IPS DF 4.7 (cell line): Measurements from ENCODE around the gene ATXN10.
"Not testable (repeated sequence)": the region's sequence is repeated elsewhere in the genome, so short reads cannot be mapped to it uniquely, and the experiment has no call there.

Experiments
- DNase-seq: peaks from one replicate; pipeline ENCODE4 v3.0.0-alpha.2; 2013; ENCODE audit warnings: low spot score; ENCODE audit errors: extremely low read depth

The ATXN10 gene

DNA sequence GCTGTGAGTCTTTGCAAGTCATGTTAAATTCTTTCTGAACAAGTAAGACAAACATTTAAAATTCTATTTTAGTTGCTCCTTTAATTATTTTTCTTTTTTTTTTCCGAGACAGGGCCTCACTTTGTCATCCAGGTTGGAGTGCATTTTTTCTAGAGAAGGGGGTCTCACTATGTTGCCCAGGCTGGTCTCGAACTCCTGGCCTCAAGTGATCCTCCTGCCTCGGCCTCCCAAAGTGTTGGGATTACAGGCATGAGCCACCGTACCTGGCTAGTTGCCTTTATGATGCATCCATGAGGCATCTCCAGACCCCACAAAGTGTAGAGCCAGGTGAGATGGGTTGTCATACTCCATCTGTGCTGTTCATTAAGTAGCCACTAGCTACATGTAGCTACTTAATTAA lies 4.4 kb downstream of the ATXN10 start:
- no peak for DNase-seq

DNA sequence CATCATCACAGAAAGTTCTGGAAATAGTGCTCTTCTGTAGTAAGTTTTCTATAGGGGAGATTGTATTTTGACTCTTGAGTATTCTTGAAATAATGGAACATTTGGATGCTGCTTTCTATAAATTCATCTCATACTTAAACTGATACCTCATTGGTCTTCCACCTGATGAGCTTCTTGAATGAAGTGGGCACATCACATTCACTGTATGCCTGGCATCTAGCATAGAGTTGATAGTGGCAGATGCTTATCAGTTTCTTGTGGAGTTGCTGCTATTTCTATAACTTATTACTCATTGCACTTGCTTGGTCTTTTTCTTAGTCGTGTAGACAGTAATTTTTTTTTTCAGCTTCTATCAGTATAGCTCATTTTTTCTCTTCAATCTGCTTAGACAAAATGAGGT lies 5.4 kb downstream of the ATXN10 start:
- DNase-seq, result no peak

DNA sequence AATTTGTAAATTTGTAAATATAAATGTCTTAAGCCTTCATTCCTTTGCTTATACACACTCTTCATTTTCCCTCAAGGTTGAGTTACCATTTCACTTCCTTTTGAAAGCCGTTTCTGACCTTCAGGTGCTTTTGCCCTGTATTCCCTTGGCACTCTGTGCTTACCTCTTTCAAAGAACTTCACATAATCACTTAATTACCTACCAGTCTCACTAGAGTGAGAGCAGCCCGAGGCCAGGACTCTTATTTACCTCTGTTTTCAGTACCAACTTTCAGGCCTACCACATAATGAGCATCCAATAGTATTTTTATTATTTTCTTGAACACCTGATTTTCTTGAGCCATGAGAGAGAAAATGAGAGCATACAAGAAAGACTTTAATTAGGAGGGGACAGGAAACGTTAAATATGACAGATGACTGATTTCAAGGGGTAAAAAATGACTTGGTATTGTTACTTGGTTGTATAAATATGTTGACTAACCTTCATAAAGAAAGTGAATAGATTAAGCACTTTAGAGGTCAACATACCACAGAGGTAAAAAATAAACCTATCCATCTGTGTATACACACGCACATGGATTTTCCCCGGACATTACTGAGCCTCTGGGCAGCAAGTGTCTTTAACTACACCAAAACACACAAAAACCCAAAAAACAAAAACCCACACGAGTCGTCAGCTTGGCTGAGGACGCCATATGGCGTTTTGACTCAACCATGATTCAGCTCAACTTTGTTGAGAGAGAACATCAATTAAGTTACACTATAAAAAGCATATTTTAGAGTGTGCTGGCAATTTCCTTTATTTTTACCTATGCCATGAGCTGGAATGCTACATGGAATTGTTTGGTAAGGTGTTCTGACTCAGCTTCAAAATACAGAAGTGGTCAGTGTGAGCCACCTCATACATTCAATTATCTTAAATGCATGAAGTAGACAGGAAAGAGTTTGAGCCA lies 7.6 kb downstream of the ATXN10 start:
- no peak for DNase-seq

DNA sequence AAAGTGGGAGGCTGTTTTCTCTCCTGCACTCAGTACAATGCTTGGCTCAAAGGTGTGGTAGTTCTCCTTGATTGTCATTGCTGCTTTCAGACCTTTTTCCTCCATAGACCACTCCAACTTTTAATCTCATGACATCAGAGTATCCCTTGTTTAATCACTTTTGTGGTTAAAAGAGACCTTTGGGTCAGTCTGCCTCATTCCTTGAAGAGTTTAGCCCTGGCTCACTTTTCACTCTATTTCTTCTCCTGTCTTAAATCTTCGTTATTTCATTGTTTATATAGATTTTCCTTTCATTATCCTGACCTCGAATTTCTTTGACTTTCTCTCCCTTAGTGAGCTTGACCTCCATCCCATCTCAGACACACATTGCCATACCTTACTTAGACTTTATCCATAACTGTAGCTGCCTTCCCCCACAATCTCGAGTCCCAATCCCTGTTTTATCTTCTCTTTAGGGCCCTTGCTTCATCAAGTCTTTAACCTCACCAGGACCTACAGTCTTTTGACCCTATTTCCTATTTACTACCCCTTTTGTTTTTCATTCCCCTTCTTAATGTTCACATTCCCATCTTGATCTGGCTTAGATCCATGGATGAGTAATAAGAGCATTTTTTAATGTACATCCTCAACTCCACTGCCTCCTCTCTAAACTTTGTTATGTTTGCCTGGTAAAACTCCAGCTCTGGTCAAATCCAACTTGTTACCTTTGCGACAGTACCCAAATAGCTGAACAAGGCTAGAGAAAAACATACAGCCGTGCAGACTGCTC lies 9.5 kb downstream of the ATXN10 start:
- no peak for DNase-seq

DNA sequence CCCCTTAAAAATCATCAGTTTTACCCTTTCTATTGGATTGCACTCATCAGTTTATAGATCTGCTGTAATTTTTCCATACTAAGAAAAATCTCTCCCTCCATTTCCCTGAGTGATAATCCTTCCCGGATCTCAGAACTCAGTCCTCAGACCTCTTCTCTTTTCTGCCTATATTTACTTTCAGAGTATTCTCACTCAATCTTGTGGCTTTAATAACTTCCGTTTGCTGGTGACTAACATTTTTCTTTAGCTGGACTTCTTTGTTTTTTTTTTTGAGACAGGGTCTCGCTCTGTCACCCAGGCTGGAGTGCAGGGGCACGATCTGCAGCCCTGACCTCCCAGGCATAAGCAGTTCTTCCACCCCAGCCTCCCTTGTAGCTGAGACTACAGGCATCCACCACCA lies 10.4 kb downstream of the ATXN10 start:
- no peak for DNase-seq

DNA sequence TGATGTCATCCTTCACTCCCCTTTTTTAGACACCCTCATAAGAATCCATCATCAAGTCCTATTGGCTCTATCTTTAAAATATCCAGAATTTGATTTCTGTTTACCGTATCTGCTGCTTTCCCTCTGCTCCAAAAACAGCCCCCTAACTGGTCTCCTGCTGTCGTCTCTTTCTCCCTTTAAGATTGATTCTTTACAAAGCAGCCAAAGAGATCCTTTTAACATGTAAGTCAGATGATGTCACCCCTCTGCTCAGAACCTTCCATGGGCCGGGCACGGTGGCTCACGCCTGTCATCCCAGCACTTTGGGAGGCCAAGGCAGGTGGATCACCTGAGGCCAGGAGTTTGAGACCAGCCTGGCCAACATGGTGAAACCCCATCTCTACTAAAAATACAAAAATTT lies 11.1 kb downstream of the ATXN10 start:
- DNase-seq, result not testable (repeated sequence)

DNA sequence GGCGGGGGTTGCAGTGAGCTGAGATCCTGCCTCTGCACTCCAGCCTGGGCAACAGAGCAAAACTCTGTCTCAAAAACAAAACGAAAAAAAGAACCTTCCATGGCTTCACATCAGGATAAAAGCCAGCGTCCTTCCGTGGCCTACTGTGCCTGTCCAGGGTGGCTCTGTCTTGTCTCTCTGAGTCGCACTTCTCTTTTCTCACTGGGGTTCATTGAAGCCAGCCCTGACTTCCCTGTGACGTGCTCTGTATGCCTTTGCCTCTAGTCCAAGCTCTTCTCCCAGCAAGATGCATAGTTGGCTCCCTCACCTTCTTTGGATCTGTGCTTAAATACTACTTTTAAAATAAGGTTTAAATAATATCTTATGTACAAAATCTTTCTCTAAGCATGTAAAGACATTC lies 11.6 kb downstream of the ATXN10 start:
- no peak for DNase-seq

DNA sequence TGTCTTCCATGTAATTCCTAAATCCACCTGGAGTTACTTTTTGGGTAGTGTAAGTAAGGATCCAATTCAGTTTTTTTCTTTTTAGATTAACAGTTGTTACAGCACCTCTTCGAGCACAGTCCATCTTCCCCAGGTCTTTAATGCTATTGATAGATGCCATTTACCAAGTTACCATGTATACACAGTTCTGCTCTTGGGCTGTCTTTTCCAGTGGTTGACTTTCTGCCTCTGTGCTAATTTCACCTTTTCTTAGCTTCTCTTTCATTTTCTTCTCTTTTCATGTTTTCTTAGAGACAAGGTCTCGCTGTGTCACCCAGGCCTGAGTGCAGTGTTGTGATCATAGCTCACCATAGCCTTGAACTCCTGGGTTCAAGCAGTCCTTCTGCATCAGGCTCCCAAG lies 12.0 kb downstream of the ATXN10 start:
- no peak for DNase-seq

DNA sequence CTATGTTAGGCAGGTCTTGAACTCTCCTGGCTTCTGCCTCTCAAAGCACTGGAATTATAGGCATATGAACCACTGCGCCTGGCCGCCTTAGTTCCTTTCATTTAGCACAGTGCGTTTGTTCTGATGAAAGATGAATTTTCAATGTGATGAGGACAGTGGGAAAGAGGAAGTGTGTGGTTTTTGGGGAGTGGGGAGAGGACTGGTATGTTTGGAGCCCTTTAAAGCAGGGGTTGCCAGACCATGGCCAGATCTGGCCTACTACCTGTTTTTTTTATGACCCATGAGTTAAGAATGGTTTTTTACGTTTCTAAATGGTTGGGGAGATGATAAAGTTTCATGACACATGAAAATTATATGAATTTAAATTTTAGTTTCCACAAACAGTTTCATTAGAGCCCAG lies 12.5 kb downstream of the ATXN10 start:
- DNase-seq, result no peak

DNA sequence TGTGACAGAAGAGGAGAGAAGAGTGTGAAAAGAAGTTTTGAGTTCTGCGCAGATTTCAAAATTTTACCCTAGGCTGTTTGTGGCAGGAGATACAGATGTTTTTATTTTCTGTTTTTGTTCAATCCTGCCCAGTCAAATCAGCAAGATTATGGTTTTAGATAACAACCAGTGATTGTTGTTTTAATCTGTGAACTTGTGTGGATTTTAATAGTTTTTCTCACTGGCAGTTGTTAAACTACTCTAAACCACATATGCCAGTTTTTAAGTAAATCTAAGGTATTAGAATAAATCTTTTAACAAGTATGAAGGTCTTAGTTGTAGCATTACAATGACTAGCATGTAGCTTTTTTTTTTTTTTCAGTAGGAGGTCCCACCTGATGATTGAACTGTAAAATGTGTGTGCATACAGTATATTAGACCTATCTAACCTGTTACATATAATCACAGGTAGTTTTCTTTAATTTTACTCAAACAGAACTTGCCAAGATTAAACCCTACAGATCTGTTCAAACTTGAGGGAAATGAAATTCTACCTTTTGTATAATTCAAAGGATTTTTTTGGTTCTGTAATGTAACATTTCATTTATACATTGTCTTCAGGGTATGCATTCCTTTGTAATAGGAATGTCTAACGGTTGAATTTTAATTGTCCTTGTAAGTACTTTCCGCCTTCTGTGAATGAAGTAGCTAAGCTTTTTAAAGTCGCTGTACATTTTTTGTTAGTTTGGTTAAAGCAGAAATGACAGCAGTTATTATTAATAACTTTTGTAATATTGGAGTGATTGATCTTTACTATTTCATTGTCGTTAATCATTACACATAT lies 13.3 kb downstream of the ATXN10 start:
- no peak for DNase-seq

DNA sequence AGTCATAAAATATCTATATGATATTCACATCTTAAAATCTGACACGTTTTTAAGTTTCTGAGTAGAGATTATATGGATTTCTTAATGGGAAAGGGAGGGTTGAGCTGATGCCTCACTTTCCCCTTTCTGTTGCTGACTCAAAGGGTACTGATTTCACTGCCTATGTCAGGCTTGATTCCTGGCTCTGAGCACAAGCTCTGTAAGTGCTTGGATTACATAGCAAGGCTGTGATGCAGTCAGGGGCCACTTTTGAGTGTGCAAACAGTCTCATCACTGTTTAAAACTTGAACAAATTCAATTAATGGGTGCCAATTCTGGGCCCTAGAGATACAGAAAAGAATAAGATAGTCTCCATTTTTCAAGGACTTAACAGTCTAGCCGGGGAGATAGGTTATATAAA lies 14.4 kb downstream of the ATXN10 start:
- DNase-seq, result no peak

DNA sequence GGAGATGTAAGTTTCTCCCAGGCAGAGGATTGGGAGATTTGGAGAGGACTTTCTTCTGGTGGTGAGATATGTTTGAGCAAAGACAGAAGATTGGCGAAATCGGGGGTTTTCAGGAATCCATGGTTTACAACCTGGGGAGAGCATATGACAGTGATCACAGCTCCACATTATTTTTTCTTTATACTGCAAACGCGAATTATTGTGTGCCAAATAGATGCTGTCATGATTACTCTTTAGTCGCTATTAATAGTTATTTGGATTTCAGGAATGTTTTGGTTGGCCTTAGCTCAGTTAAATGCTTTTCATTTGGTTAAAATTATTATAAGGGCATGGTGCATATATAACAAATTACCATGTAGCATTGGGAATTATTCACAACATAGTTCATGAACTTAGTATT lies 15.2 kb downstream of the ATXN10 start:
- DNase-seq, result no peak

DNA sequence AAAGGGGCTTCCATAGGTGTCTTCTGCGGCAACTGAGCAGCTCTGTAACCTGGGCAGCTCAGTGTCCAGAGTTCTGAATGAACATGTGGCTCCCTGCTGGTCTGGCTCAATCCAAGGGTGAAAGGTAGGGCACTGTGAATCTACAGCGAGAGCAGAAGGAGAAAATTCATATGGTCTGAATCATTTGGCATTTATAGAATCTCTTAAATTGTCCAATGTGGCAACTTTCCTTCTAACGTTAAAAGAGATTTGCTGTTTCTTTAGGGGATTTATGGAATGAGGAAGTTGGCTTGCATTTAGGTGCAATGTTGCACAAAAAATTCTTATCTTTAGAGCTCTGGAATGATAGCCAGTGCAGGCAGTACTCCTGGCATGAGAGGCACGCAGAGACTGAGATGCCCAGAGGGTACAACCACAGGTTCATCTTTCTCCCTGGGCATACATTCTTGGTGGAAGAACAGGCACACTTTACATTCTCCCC lies 17.0 kb downstream of the ATXN10 start:
- no peak for DNase-seq

DNA sequence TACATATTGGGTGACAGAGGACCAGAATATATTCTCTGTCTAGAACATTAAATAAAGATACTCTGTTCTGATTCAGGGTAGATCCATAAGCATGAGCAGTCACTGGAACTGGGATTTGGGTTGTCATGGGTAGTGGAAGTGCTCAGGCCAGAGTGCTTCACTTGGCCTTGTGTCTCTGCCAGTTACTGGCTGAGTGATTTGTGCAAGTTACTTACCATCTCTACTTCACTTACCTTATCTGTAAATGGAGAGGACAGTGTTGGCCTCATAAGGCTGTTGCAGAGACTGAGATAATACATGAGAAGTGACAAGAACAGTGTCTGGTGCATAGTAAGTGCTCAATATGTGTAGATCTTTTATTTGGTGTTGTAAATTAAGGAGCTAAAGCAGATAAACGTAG lies 17.6 kb downstream of the ATXN10 start:
- DNase-seq, result no peak

DNA sequence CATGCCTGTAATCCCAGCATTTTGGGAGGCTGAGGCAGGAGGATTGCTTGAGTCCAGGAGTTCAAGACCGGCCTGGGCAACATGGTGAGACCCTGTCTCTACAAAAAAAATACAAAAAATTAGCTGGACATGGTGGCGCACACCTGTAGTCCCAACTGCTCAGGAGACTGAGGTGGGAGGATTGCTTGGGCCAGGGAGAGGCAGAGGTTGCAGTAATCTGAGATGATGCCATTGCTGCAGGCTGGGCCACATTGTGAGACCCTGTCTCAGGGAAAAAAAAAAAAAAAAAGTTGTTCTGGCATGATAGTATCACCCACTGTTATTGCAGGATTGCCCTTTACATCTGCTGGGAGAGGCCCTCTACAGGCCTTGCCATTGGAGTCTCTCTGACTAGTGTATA lies 18.4 kb downstream of the ATXN10 start:
- no peak for DNase-seq

DNA sequence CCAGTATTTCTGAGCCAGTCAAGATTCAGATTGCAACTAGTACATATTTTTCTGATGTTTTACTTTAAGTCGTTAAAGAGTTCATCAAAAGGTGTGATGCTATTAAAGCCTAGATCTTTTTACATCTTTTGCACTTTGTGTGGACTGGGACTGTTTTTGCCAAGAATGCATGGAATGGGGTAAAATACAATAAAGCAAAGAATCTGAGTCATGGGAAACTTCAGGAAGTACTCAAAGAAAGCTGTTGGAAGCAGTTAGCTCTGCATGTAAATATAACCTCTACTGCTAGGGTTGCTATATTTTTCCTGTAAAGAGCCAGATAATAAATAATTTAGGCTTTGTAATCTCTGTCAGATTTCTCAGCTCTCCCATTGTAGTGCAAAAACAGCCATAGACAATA lies 20.9 kb downstream of the ATXN10 start:
- DNase-seq, result no peak

DNA sequence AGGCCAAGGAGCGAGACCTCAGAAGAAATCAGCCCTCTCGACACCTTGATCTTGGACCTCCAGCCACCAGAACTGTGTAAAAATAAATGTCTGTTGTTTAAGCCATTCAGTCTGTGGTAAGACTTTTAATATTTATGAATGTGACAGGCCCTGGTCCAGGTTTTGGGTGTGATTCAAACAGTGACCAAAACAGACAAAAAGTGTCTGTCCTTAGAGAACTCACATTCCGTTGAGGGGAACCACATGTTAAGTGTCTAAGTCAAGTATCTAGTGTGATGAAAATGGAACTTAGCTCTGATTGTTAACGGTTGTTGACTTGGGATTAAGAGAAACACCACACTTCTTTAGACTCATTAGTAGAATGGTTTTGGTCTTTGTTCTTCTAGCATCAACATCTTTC lies 22.2 kb downstream of the ATXN10 start:
- no peak for DNase-seq

DNA sequence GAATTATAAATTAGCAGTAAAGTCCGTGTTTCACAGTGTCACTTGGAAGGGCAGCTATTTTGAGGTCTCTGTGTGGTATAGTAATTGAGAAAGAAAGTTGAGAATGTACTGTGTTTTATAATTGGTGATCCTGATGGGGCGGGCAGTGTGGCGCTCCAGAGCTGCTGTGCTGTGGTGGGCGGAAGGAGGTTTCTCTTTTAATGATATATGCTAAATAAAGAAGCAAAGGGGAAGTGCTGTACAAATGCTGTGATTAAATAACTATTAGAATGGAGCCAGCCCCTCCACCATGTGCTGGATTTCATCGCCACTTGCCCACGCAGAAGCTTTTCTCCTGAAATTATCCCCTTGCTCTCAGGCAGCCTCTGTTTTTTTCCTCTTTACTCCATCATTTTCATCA lies 24.6 kb downstream of the ATXN10 start:
- no peak for DNase-seq

DNA sequence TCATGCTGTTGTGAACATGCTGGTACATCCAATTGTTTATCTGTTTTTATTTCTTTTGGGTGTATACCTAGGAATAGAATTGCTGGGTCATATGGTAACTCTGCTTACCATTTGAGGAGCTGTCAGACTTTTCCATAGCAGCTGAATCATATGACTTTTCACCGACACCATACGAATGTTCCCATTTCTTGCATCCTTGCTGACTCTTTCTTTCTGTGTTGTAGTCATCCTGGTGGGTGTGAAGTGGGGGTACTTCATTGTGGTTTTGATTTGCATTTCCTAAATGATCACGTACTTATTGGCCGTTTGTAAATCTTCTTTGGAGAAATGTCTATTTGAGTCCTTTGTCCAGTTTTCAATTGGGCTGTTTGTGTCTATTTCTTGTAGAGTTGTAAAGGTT lies 26.5 kb downstream of the ATXN10 start:
- DNase-seq, result no peak

DNA sequence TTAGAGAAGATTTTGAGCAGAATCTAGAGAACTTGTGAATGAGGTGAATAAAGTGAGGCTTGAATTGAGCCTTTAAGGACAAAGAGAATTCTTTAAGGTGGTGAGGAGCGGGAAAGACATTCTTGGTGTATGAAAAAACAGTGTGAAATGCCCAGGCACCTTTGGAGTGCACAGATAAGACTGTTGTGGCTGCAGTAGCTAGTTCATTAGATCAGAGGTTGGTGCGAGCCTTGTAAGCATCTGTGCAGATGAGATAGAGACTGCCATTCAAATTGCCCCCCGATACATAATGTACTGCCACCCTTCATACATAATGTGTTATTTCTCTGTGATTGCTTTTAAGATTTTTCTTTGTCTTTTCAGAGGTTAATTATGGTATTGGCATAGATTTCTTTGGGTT lies 31.3 kb downstream of the ATXN10 start:
- no peak for DNase-seq

DNA sequence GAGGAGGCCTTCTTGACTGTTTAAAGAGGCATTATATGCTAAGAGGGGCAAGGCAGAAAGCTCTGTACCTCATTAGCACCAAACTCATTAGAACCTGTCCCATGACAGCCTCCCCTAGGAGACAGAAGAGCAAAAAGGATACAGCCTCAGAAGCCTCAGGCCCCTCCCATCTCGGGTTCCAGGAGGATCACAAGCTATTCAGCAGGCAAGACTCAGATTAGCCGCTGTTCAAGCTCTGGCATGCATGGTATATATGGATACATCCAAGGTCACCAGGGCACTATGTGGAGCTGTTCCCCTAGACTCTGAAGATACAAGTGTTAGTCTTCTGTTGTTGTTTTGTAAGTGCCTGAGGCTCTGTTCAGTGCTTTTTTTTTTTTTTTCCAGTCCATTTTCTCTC lies 32.1 kb downstream of the ATXN10 start:
- no peak for DNase-seq

DNA sequence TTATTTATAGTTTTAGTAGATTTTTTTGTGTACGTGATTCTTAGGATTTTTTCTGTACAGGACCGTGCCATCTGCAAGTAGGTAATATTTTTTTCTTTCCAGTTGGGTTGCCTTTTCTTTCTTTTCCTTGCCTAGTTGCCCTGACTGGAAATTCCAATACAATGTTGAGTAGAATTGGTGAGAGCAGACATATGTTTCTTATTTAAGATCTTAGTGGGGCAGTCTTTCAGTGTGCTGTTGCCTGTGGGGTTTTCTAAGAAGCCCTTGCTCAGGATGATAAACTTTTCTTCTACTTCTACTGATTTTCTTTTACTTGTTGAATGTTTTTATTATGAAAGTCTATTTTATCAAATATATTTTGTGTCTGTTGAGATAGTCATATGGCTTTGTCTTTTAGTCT lies 33.0 kb downstream of the ATXN10 start:
- DNase-seq, result no peak
